Measurements from ENCODE around the gene PMS1.
"Not testable (repeated sequence)": the region's sequence is repeated elsewhere in the genome, so short reads cannot be mapped to it uniquely, and the experiment has no call there.

Gene PMS1

DNA sequence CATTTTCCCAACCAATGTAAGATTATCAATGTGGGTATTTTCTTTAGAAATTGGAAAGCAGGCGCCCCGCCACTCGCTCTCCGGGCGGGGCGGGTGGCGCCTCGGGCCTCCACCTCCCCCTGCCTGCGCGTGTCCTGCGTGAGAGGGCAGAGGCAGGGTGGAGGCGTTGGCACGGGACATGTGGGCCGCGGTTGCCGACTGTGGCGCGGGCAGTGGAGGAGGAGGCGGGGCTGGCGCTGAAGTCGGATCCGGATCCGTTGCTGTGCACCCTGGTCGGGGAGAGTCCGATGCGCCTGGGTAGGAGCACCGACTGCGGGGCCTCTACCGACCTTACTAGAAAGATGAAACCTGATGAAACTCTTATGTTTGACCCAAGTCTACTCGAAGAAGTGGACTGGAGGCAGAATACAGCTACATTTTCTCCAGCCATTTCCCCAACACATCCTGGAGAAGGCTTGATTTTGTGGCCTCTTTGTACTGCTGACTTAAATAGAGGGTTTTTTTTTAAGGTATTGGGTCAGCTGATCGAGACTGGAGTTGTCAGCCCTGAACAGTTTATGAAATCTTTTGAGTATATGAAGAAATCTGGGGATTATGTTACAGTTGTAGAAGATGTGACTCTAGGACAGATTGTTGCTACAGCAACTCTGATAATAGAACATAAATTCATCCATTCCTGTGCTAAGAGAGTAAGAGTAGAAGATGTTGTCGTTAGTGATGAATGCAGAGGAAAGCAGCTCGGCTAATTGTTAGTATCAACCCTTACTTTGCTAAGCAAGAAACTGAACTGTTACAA lies 37.9 kb downstream of the PMS1 start:
- H3K27ac ChIP-seq: no peak overlapping the region
- no peak for TF ChIP-seq ZFX (IDR thresholded peaks at IDR 0.05)
- TF ChIP-seq, protein P1, sequence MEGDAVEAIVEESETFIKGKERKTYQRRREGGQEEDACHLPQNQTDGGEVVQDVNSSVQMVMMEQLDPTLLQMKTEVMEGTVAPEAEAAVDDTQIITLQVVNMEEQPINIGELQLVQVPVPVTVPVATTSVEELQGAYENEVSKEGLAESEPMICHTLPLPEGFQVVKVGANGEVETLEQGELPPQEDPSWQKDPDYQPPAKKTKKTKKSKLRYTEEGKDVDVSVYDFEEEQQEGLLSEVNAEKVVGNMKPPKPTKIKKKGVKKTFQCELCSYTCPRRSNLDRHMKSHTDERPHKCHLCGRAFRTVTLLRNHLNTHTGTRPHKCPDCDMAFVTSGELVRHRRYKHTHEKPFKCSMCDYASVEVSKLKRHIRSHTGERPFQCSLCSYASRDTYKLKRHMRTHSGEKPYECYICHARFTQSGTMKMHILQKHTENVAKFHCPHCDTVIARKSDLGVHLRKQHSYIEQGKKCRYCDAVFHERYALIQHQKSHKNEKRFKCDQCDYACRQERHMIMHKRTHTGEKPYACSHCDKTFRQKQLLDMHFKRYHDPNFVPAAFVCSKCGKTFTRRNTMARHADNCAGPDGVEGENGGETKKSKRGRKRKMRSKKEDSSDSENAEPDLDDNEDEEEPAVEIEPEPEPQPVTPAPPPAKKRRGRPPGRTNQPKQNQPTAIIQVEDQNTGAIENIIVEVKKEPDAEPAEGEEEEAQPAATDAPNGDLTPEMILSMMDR (conservative IDR thresholded peaks at IDR 0.05): no peak

DNA sequence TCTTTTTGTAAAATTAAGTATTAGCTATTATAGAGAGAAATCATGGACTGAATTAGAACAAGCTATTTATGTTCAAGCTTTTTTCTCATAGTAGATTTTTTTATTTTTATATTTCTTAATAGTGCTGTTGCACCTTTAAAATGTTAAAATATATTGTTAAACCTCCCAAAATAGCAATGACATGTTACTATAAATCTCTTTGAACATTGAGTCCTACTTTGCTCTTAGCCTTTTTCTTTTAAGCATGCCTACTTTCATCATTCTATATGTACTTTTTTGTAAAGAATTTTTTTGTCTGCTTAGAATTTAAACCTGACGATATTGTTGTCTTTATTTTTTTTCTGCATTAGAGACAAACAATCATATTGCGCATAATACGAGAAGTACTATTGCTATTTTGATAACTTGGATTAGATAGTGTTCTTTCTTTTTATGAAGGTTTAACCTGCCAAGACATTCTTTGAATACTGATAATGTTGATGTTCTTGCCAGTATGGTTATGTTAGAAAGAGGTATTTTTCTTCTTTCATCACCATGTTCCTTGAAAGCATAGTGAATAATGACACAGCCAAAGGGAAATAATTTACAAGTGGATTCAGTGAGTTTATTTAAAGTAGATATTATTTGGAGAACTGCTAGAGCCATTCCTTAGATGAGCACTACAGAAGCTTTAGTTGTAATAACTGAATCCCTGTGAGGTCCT lies 40.6 kb downstream of the PMS1 start:
- TF ChIP-seq, protein P1 (conservative IDR thresholded peaks at IDR 0.05): no peak
- no peak for TF ChIP-seq ZFX (IDR thresholded peaks at IDR 0.05)
- no peak overlapping the region for H3K27ac ChIP-seq

DNA sequence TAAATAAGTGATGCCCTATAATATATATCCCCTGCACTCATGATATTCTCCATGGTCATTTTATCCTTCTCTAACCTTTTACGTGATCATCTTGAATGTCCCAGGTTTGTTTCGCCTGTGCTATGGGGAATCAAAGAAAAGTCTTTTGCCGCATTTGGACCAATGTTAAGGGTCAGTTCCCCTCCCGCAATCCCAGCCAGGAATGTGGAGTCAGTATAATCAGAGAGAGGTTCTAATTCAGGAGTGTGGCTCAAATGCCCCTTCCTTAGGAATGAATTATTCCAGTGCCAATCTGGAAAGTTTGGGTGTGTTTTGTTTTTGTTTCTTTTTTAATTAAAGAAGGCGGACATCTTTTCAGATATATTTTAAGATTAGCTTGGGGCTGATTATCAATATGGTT lies 41.8 kb downstream of the PMS1 start:
- no peak overlapping the region for H3K27ac ChIP-seq
- TF ChIP-seq ZFX (IDR thresholded peaks at IDR 0.05): no peak
- TF ChIP-seq, protein P1 (conservative IDR thresholded peaks at IDR 0.05): no peak

DNA sequence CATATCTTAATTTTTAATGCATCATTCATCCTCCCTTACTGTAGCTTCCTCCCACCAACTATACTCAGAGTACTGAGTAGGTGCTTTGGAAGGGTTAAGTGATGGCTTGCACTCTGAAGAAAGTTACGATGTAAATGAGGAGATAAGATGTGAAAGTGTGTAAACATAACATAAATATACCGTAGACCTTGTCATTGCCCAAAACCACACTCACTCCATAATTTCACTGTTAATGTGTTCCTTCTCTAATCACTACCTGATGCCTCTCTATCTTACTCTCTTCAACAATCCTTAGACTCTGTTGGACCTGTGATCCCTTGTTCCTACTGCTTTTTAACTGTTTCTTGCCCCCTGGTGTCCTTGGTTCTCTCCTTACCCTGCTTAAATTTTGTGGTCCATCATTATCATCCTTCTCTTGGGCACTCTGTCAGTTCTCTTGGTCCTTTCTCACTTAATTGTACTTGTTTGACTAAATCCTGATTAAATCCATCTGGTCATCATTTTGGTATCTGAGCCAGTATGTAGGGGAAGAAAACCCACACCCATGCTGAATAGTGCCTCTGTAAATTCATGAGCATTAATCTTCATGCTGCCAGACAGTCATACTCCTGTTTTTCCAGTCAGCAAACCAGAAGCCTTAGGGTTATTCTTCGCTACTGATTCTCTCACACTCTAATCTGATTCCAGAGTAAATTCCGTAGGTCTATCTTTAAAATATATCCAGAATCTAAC lies 45.0 kb downstream of the PMS1 start:
- TF ChIP-seq, protein P1 (conservative IDR thresholded peaks at IDR 0.05): no peak
- no peak for TF ChIP-seq ZFX (IDR thresholded peaks at IDR 0.05)
- no peak overlapping the region for H3K27ac ChIP-seq

DNA sequence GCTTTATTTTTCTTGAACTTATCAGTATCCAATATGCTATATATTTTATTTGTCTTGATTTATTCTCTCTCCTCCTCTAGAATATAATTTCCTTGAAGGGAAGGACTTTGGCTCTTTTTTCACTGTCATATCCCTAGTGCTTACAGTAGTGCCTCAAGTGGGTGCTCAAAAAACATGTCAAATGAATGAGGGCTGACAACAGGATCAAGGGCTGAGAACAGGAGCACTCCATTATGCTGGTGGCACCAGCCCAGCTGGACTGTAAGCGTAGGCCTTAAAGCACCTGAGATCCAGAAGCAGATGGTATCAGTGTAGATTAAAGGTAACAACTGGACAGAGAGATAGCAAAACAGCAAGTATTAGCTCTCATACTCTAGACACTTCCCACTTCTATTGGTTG lies 46.3 kb downstream of the PMS1 start:
- TF ChIP-seq, protein P1 (conservative IDR thresholded peaks at IDR 0.05): no peak
- TF ChIP-seq ZFX (IDR thresholded peaks at IDR 0.05): no peak
- H3K27ac ChIP-seq: no peak overlapping the region

DNA sequence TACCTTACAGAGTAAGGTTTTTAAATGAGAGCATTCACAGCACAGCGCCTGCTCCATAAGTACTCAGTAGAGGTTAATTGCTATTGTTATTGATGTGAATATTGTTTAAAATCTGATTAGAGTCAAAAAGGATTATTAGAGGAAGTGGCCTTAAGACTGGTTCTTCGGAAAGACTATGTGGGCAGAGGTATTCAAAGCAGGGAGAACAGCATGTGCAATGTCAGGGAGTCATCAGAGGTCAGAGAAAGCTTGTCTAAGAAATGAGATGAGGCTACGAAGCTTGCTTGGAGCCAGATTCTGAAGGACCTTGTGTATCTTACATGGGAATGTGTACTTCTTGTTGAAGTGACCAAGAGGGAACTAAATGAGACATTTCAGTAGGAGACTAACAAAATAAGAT lies 49.8 kb downstream of the PMS1 start:
- H3K27ac ChIP-seq: no peak overlapping the region
- TF ChIP-seq, protein P1 (conservative IDR thresholded peaks at IDR 0.05): no peak
- TF ChIP-seq ZFX (IDR thresholded peaks at IDR 0.05): no peak

DNA sequence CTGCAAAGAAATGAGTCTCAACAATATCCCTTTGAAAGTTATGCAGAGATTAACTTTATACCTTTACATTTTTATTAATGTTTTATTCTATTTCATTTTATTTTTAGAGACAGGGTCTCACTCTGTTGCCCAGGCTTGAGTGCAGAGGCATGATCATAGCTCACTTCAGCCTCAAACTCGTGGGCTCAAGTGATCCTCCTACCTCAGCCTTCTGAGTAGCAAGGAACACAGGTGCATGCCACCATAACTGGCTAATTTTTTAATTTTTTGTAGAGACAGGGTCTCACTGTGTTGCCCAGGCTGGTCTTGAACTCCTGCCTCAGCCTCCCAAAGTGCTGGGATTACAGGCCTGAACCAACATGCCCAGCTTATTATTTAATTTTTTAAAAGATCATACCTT lies 50.4 kb downstream of the PMS1 start:
- not testable (repeated sequence) for H3K27ac ChIP-seq

Measured in C4-2B (cell line).